KOPT-K1 (cell line): ENCODE results near the gene XXYLT1.

Experiments used
- H3K27ac ChIP-seq: fragments of 200-600 bp; sonication (generic); 2 replicates; pipeline ENCODE4 v1.5.1; 2016; ENCODE audit warnings: antibody characterized with exemption, mild to moderate bottlenecking, low read depth, low read length; ENCODE audit not compliant: poor library complexity, severe bottlenecking
- H3K36me3 ChIP-seq: fragments of 200-600 bp; sonication (generic); 2 replicates; pipeline ENCODE4 v1.5.1; 2017; ENCODE audit warnings: antibody characterized with exemption, mild to moderate bottlenecking, low read length, moderate library complexity; ENCODE audit not compliant: insufficient read depth
- H3K9me3 ChIP-seq: fragments of 200-600 bp; sonication (generic); 2 replicates; pipeline ENCODE4 v1.5.1; 2017; ENCODE audit warnings: antibody characterized with exemption, low read length, mild to moderate bottlenecking; ENCODE audit not compliant: insufficient read depth, poor library complexity, severe bottlenecking

XXYLT1 gene

DNA sequence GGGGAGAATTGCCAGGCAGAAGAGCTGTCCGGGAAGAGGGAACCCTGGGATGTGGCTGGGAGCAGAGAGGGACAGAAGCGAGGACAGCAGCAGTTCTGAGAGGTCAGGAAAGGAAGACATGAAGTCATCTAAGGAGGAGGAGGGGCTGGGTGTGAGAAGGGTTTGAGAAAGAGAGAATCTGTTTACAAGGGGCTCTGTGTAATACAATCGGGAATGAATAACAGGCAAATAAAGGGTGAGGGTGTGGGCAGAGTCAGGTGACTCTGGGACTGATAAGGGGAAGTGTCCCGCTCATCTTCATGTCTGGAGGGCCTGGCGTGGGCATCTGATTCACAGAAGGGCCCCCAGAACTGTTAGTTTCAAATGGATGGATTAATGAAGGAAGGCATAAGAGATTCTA, 191.3 kb downstream of the XXYLT1 start:
- Histone ChIP-seq H3K36me3 (no peaks in the 10 kb centered on the region), H3K9me3 (no peaks in the 10 kb centered on the region), H3K27ac (peak overlapping the region; percentile 47)

DNA sequence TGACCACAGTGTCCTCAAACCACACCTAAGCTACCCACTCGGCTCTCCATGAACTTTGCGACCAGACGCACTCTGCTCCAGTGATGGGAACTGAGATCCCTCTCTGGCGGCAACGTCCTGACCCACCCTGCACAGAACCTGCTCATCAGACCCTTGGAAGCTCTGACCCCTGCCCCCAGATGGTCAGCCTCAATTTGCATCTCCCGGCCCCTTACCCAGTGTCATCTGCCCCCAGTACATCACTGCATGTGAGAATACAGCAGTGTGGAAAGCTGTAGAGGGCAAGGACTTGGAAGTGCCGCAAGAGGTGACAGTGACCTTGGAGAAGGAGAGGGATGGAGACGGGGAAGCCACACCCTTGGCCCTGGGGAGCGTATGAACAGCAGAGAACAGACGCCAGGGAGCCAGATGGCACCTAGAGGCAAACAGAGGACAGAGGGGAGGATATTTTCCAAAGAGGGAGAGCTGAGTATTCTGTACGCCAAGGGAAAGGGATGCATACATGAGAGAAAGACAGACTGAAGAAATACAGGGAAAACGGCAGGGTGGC, 192.0 kb downstream of the XXYLT1 start:
- H3K9me3 ChIP-seq: no peaks in the 10 kb centered on the region
- no peaks in the 10 kb centered on the region for H3K36me3 ChIP-seq
- peak overlapping the region; percentile 47 for H3K27ac ChIP-seq

DNA sequence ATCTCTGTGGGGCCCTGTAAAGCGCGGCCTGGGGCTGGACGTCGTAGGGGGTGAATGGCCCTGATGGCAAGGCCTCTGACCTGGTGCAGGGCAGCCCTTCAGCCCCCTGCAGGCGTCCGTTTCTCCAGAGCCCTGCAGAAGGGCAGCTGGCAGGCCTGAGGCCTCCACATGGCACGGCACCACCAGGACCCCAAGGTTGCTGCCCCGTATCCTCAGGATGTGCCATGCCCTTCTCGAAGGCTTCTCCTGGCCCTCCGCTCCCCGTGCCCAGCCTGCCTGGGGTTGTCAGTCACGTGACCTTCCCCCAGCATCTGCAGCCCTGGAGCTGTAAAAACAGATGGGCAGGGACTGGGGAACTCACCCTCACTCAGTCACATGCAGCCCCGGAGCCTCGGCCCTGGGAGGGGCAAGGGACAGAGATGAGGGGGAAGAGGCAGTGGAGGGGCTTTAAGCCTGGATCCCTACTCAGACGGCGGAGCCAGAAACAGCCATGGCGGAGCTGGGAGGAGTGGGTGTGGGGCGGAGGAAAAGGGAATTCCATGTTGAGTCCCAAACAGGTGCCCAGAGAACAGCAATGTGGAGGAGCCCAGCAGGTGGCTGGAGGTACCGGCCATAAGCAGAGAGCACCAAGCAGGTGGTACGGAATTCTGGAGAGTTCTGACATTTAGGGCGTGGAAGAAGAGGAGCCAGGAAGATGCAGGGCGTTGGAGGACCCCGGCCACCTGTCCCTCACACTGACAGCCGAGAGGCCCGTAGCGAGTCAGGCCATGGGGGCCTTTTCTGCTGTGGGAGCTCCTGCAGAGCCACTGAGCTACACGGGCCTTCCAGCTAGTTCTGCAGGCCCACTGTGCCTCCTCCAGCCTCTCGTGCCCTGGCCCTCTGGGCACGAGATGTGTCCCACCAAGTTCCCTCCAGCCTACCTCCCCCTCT, 193.1 kb downstream of the XXYLT1 start:
- H3K27ac ChIP-seq: no peak overlapping the region

DNA sequence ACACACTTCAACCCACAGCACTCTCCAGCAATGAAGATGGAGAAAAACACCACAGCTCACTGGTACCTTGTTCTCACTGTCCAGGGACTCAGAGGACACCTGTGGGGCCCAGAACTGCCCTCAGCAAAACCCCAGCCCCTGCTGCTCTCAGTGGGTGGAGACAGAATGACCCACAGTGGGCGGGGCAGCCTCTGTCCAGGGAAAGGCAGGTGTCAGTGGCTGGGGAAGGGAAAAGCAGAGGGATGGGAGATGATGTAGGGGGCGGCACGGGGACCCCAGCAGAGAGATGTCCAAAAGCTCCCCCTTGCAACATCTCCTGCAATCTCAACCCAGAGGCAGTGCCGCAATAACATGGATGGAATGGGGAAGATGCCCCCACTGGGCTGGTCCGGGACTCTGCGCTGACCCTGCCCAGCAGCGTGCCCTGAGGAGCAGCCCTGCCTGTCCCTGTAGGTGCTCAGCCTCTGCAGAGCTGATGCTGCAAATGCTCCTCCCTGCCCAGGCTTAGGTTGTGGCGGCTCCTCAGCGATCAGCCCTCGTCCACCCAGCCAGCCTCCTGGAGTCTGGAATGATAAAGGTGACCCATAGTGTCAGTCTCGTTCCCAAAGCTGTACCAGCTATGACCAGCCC, 193.9 kb downstream of the XXYLT1 start:
- no peaks in the 10 kb centered on the region for H3K9me3 ChIP-seq
- no peaks in the 10 kb centered on the region for H3K36me3 ChIP-seq
- no peak overlapping the region for H3K27ac ChIP-seq

More for the DNA sequence above, 193.1 kb downstream of the XXYLT1 start:
- H3K9me3 ChIP-seq: no peaks in the 10 kb centered on the region
- no peaks in the 10 kb centered on the region for H3K36me3 ChIP-seq

DNA sequence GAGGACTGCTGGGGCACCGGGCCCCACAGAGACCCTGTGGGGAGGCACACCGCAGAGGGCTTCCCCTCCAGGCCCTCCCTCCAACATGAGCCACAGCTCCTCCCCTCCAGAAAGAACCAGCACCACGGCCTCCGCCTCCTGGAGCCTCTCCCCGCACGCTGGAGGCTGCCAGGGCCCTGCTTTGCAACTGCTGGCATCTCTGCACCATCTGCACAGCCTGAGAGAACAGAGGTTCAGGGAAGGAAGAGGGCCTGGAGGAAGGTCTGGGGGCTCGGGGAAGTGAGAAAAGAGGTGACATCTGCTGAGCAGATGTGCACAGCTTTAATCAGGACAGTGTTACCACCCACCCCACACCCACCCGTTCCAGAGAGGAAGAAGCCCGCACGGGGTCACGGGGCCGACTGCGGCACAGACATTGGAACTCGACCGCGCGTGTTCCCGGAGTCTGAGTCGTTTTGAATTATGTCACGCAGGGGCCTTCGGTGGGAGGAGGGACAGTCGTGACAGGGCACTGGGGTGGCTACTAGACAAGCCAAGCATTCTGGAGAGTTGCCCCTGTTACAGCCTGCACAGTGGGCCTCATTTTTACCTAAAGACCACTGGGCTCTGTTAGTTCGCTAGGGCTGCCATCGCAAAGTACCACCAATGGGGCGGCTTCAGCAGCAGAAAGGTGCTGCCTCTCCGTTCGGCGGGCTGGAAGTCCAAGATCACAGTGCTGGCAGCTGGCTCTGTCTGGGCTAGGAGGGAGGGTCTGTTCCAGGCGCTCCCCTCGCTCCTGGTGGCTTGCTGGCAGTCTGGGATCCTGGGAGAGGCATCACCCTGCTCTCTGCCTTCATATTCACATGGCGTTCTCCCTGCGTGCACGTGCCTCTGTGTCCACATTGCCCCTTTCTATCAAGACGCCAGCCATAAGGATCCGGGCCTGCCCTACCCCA, 194.8 kb downstream of the XXYLT1 start:
- Histone ChIP-seq H3K27ac (peak overlapping the region; percentile 49), H3K9me3 (no peaks in the 10 kb centered on the region), H3K36me3 (no peaks in the 10 kb centered on the region)

DNA sequence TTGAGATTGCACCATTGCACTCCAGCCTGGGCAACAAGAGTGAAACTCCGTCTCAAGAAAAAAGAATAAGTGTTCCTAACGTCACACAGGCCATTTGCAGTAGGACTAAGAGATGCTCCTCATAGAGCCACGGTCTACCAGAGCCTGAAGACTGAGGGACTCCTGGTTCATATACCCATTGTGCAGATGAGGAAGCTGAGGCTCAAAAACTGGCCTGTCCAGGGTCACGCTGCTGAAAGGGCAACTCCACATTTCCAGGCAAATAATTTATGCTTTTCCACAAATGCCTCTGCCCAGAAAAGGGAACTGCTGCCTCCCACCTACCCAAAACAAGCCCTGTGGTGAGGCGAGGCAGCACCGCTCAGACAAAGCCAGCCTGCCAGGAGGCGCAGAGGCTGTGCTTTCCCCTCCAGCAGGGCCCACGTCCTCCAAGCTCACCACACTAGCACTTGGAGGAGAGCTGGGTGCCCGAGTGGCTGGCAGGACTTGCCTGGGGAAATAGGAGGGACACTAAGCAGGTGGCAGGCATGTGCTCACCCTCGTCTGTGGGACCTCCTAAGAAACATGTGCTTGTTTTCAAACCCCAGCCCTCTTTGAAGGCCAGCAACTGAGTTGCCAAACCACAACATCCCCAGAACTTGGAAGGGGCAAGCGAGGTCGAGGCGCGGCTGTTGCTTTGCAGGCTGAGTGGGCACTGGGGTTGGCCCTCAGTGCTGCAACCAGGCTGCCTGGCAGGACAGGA, 195.6 kb downstream of the XXYLT1 start:
- no peaks in the 10 kb centered on the region for H3K36me3 ChIP-seq
- no peaks in the 10 kb centered on the region for H3K9me3 ChIP-seq
- H3K27ac ChIP-seq: peak overlapping the region; percentile 49

DNA sequence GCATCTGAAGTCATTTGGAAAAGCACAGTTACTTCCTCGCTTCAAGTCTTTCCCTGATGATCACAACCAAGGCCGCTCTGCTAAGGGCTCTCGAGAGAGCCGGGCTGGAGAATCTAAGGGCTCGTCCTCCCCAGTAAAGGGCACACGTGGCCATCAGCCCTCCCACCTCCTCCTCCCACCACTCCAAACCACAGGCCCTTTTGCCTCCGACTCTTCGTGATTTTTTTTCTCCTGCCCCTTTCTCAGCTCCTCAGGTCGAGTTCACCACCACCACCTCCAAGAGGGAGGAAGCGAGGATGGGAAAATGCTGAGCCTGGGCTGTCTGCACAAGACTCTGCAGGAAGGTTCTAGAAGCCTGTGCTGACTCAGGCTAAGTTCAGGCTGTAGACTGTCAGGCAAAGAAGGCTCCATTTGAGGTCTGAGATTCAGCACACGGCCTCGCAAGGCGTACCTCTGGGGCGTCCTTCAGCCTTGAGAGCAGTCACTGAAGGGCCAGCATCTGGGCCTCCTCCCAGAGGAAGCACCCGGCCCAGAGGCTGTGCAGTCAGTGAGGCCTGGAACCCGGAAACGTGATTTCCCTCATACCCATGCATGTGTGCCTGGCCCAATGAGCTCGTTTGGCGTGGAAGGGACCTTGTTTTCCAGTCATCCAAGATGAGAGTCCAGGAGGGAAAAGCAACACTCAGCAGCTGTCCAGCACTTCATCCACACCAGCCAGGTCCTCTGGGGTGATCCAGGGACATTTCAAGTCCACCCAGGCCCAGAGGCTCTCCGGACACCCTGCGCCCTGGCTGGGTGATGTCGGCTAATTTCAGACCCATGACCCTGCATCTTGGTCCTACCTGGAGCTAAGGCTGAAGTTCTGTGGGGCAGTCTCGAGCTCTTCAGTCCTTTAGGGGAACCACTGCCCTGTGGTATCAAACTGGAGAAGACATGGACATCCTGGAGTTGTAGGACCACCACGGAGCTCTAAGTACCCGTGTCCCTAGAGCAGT, 196.8 kb downstream of the XXYLT1 start:
- Histone ChIP-seq H3K36me3 (peaks cover 5% of the 10 kb centered on the region; the same call in 1 of the 2 replicates), H3K9me3 (no peaks in the 10 kb centered on the region), H3K27ac (no peak overlapping the region)

DNA sequence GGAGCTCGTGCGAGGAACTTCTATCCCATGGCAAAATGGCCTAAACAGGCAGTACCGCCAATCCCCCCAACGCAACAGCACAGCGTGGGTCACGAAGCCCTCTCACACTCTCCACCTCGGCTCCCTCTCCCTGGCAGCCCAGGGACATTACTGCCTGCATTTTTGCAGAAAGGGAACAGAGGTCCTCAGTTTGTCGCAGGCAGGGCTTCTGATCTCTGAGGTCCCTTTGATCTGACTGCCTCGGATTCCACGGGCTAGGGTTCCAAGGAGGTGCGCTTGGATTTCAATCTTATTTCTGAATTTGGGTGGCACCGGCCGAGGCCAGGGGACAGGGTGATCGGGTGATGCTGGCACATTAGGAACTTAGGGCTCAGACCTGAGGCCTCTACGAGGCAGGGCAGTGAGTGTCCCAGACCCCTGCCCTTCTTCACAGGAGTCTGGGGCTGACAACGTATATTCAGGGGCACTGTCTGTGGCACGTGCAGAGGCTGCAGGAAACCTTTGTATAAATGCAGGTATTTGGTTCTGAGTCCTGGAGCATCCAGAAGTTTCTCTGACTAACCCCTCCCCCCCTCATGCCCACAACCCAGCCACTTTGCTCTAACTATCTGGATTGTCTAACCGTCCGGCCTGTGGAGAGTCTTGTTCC, 197.9 kb downstream of the XXYLT1 start:
- Histone ChIP-seq H3K36me3 (peaks cover 13% of the 10 kb centered on the region; the same call in 1 of the 2 replicates), H3K9me3 (no peaks in the 10 kb centered on the region), H3K27ac (no peak overlapping the region)

DNA sequence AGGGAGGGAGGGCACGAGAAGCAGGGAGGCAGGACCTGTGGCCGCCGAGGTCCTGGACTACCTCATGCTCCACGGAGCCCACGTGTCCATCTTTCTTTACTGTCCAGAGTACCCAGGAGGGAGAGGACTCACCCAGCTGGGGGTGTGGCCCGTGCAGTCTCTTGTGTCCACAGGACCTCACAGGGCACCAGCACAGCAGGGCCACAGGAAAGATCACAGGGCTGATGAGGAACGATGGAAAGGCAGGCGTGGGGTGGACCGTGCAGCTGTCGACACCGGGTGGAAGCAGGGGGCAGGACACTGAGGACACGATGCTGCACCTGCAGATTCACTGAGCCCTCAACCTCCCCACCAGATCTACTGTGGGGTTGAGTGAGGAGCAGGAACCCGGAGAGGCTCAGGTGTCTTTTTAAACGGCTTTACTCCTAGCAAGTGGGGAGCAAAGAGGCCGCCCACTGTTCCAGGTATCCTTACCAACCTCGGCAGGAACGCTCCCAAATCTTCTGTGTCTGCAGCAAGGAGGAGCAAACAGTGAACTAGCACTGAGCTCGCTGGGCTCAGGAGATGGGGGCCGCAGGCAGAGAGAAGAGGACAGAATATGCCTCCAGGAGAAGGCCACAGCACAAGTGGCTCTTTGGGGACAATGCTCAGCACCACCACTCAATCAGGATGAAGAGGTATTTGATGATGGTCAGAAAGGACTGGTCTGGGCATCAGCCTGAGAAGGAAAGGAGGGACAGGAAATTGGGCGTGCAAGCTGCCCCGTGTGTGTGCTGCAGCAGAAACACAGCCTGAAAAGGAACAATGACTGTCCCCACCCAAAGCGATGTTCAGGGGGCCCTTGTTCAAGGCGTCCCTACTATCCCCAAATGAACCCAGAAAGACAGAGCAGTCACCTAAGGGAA, 198.8 kb downstream of the XXYLT1 start:
- H3K36me3 ChIP-seq: peaks cover 13% of the 10 kb centered on the region; the same call in 1 of the 2 replicates
- H3K9me3 ChIP-seq: no peaks in the 10 kb centered on the region
- H3K27ac ChIP-seq: no peak overlapping the region

DNA sequence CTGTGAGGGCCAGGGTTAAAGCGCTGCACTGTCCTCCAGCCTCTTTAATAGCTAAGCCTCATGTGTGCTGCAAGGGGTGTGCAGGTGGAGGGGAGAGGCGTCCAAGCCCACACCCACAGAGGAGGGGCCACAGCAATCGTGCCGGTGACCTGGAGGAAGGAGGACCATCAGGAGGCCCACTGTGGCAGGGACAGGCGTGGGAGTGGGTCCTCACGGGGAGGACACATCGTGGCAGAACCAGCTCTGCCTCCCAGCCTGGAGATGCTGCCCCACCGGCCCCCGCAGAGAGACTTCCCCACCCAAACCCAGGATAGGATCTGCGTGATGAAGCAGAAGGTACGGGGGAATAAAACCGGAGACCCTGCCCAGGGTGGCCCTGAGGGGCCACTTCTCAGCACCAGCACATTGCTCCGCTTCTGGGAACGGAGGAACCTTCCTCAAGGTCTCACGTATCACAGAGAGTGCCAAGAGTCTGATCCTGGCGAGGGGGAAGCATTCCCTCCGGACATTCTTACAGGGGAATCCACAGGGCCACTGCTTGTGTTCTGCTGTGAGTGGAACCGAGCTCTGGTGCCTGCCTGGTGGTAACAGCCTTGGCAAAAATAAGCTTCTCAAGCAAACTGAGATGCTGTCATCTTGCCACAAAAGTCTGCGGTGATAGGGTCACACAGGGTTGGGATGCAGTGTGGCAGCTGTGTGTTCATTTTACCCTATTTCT, 199.8 kb downstream of the XXYLT1 start:
- Histone ChIP-seq H3K27ac (no peak overlapping the region), H3K36me3 (peaks cover 20% of the 10 kb centered on the region; the same call in 1 of the 2 replicates), H3K9me3 (no peaks in the 10 kb centered on the region)

DNA sequence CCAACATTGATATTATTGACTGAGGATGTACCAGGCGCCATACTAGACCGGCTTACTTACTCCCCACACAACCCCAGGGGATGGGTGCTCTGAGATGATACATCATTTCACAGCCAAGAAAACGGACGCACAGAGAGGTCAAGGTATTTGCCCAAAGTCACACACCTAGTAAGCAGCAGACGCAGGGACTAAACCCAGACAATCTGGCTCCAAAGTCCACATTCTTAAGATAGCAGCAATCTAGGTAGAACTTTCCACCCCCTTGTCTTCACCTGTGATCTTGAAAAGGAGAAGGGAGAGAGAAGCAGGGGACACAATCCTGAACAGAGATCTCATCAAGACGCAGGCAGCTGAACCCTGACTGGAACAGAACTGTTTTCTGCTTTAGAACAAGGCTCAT, 200.6 kb downstream of the XXYLT1 start:
- H3K27ac ChIP-seq: no peak overlapping the region
- no peaks in the 10 kb centered on the region for H3K9me3 ChIP-seq
- peaks cover 20% of the 10 kb centered on the region; the same call in 1 of the 2 replicates for H3K36me3 ChIP-seq
